H1 (cell line): ENCODE data around the gene LDLRAD4. TPM values are rescaled to one million over a fixed set of nuclear protein-coding genes. Genes with fewer than 3 reads are reported as not detected.

Source experiments
- CREB1 ChIP-seq: IDR thresholded peaks from 2 replicates; pipeline ENCODE4 v1.6.1; 2012; ENCODE audit warnings: inconsistent platforms
- EZH2 ChIP-seq: fragments of 200-600 bp; sonication (generic); IDR thresholded peaks from 2 replicates; pipeline ENCODE4 v1.7.1; 2012; ENCODE audit warnings: low read depth, mild to moderate bottlenecking, moderate library complexity, low read length, inconsistent platforms; ENCODE audit not compliant: severe bottlenecking
- FOSL1 ChIP-seq: IDR thresholded peaks from 2 replicates; pipeline ENCODE4 v1.6.1; 2011; ENCODE audit warnings: mild to moderate bottlenecking, low read depth, low read length, moderate library complexity; ENCODE audit not compliant: insufficient read depth
- HDAC6 ChIP-seq: IDR thresholded peaks from one replicate; pipeline ENCODE4 v1.7.1; 2012; ENCODE audit warnings: low read depth, mild to moderate bottlenecking, inconsistent platforms, low read length, moderate library complexity
- KDM1A ChIP-seq: fragments of 200-600, 300-600 bp; sonication (generic); IDR thresholded peaks from 2 replicates; pipeline ENCODE4 v1.7.1; 2016; ENCODE audit warnings: mild to moderate bottlenecking, low read length, borderline replicate concordance
- KDM5A ChIP-seq: fragments of 200-600 bp; IDR thresholded peaks from 2 replicates; pipeline ENCODE4 v1.7.1; 2012; ENCODE audit warnings: mild to moderate bottlenecking, low read length, inconsistent platforms, mixed read lengths
- RFX5 ChIP-seq: IDR thresholded peaks from 2 replicates; pipeline ENCODE4 v1.6.1; 2011; ENCODE audit warnings: low read depth, low read length, improper control_type of control experiment, borderline replicate concordance
- SP4 ChIP-seq: IDR thresholded peaks from 2 replicates; pipeline ENCODE4 v1.6.1; 2012; ENCODE audit warnings: low read length, inconsistent platforms
- polyA plus RNA-seq, 7 experiments: library from polyadenylated mRNA; depleted of rRNA in 3 of 7; stranded (reverse) in 5 of 7; unstranded in 2 of 7; fragments of >200 nt in 5 of 7; fragments of 200-250 nt in 2 of 7; gene quantifications; 1 replicate in 5 of 7; 2 replicates in 1 of 7; 4 replicates in 1 of 7; pipeline versions ENCODE4 v1.2.1 to v1.2.3, GENCODE V29; 2011 to 2013; ENCODE audit warnings: missing spikeins in 2 of 7, mixed read lengths in 2 of 7
- total RNA-seq: library from RNA; stranded (reverse); fragmentation: NEBNext Ultra II Directional; extraction: Animal tissue kit (Norgen Biotek cat#: 25700); gene quantifications from 2 replicates; pipeline ENCODE4 v1.2.1, GENCODE V29; 2021

The LDLRAD4 gene
- total and polyA plus RNA-seq, 2 of the 8 experiments (the other 6 are each of a cell fraction or from before 2014, with no cell fraction given) = 0.77 to 1.4 TPM

DNA sequence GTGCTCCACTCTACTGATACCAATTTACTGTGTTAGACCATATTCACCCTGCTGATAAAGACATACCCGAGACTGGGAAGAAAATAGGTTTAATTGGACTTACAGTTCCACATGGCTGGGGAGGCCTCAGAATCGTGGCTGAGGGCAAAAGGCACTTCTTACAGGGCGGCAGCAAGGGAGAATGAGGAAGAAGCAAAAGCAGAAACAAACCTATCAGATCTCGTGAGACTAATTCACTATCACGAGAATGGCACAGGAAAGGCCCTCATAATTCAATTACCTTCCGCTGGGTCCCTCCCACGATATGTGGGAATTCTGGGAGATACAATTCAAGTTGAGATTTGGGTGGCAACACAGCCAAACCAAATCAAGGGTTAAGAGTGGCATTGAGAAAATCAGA lies 65.2 kb downstream of the LDLRAD4 start (continued):
- TF ChIP-seq CREB1 = no peak
- no peak for TF ChIP-seq EZH2
- TF ChIP-seq SP4 = no peak
- TF ChIP-seq FOSL1 = no peak
- TF ChIP-seq KDM5A = no peak
- no peak for TF ChIP-seq KDM1A
- no peak for TF ChIP-seq HDAC6
- TF ChIP-seq RFX5 = no peak
